ENCODE results near the gene DLST.

Gene DLST

GRCh38 chr14:74947353-74948227 lies 65.9 kb downstream of the DLST start:
- intact Hi-C loops (cut with DNase I): loop anchor here (5.0 kb wide), 1 partner anchor 135 kb away; no protein-coding TSS in a partner anchor
- no peak for DNase-seq

- intact Hi-C loops (cut with DNase I): loop anchor here (5.0 kb wide), 1 partner anchor 134 kb away; no protein-coding TSS in a partner anchor
- DNase-seq: no peak
Observed at GRCh38 chr14:74948228-74949175, 66.8 kb downstream of the DLST start.

- intact Hi-C loops (cut with DNase I): loop anchor here (5.0 kb wide), 1 partner anchor 133 kb away; no protein-coding TSS in a partner anchor
- DNase-seq: no peak
Observed at GRCh38 chr14:74949191-74949601, 67.5 kb downstream of the DLST start.

GRCh38 chr14:74949859-74950573 lies 68.3 kb downstream of the DLST start:
- DNase-seq: no peak
- intact Hi-C loops (cut with DNase I): loop anchor here (5.0 kb wide), 1 partner anchor 132 kb away; no protein-coding TSS in a partner anchor

GRCh38 chr14:74950795-74951442 lies 69.2 kb downstream of the DLST start:
- intact Hi-C loops (cut with DNase I): no loop called here

GRCh38 chr14:74951443-74952179 lies 69.9 kb downstream of the DLST start:
- DNase-seq: no peak
- intact Hi-C loops (cut with DNase I): no loop called here

More at GRCh38 chr14:74950795-74951442, 69.2 kb downstream of the DLST start:
- DNase-seq: no peak

- intact Hi-C loops (cut with DNase I): no loop called here
- no peak for DNase-seq
Observed at GRCh38 chr14:74952180-74952665, 70.5 kb downstream of the DLST start.

GRCh38 chr14:74952697-74953484 lies 71.2 kb downstream of the DLST start:
- DNase-seq: no peak
- intact Hi-C loops (cut with DNase I): no loop called here

All from head of caudate nucleus (tissue), 42 donors.